Activated CD4-positive, CD25-positive, alpha-beta regulatory T cell treated with anti-CD3 and anti-CD28 coated beads, Interleukin-2, amount 50 U/mL, for 16 hours (primary cell): ENCODE data around the gene PLN.

Source experiments
- DNase-seq: peaks from one replicate; pipeline ENCODE4 v3.0.0-alpha.2; 2020; ENCODE audit warnings: low read depth, low spot score

The PLN gene

GRCh38 chr6:118579786-118580185 lies 31.7 kb downstream of the PLN start:
- DNase-seq, result no peak

- no peak for DNase-seq
These were observed 32.7 kb downstream of the PLN start for GRCh38 chr6:118580585-118581419.

GRCh38 chr6:118581489-118581959 lies 33.4 kb downstream of the PLN start:
- no peak for DNase-seq

- DNase-seq, result no peak
These were observed 36.8 kb downstream of the PLN start for GRCh38 chr6:118584911-118585310.

- DNase-seq, result no peak
These were observed 38.8 kb downstream of the PLN start for GRCh38 chr6:118586746-118587485.

GRCh38 chr6:118588626-118589025 lies 40.5 kb downstream of the PLN start:
- DNase-seq, result no peak

- no peak for DNase-seq
These were observed 41.1 kb downstream of the PLN start for GRCh38 chr6:118589186-118589585.

GRCh38 chr6:118589649-118590365 lies 41.7 kb downstream of the PLN start:
- DNase-seq, result no peak

- no peak for DNase-seq
These were observed 43.8 kb downstream of the PLN start for GRCh38 chr6:118591897-118592296.

GRCh38 chr6:118594877-118595276 lies 46.8 kb downstream of the PLN start:
- DNase-seq, result no peak

- DNase-seq, result no peak
These were observed 48.8 kb downstream of the PLN start for GRCh38 chr6:118596774-118597320.

GRCh38 chr6:118597636-118598035 lies 49.5 kb downstream of the PLN start:
- DNase-seq, result no peak

- DNase-seq, result no peak
These were observed 50.2 kb downstream of the PLN start for GRCh38 chr6:118598324-118598723.

GRCh38 chr6:118602300-118602699 lies 54.2 kb downstream of the PLN start:
- no peak for DNase-seq

- no peak for DNase-seq
These were observed 55.3 kb downstream of the PLN start for GRCh38 chr6:118603372-118603771.

- no peak for DNase-seq
These were observed 58.2 kb downstream of the PLN start for GRCh38 chr6:118606268-118606667.

GRCh38 chr6:118606858-118607257 lies 58.8 kb downstream of the PLN start:
- DNase-seq, result no peak
